ENCODE results near the gene GON7.

- TF ChIP-seq CTCF (IDR thresholded peaks at IDR 0.05): no peak
- TF ChIP-seq POLR2A (IDR thresholded peaks at IDR 0.05): no peak
- TF ChIP-seq POLR2AphosphoS5 (IDR thresholded peaks at IDR 0.05): no peak
- TF ChIP-seq EP300 (IDR thresholded peaks at IDR 0.05): no peak
These were observed 45.4 kb downstream of the GON7 start for GRCh38 chr14:93161411-93161940.

Data from sigmoid colon (tissue), 4 donors.